ENCODE data around the gene GSG1L2.

DNA sequence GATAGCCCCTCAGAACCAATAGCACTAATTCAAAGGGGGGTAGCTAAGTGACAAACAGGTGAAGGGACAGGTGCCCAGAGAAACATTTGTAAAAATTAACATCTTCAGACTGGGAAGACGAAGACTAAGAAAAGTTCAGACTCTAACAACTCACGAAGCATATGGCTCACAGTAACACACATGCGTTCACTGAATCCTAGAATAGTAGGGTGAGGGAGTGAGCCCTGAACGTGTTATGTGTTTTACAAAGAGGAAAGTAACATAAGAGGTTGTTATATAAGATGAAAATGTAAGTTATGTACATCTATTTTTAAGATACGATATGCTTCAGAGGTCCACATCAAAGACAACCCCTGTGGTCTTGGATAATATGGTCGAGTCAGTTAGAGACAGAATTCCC, 15.2 kb downstream of the GSG1L2 start:
- TF ChIP-seq, protein P1, sequence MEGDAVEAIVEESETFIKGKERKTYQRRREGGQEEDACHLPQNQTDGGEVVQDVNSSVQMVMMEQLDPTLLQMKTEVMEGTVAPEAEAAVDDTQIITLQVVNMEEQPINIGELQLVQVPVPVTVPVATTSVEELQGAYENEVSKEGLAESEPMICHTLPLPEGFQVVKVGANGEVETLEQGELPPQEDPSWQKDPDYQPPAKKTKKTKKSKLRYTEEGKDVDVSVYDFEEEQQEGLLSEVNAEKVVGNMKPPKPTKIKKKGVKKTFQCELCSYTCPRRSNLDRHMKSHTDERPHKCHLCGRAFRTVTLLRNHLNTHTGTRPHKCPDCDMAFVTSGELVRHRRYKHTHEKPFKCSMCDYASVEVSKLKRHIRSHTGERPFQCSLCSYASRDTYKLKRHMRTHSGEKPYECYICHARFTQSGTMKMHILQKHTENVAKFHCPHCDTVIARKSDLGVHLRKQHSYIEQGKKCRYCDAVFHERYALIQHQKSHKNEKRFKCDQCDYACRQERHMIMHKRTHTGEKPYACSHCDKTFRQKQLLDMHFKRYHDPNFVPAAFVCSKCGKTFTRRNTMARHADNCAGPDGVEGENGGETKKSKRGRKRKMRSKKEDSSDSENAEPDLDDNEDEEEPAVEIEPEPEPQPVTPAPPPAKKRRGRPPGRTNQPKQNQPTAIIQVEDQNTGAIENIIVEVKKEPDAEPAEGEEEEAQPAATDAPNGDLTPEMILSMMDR (IDR thresholded peaks at IDR 0.05; ENCODE audit: low read depth, low read length) = no peak
- TF ChIP-seq EZH2phosphoT487 (IDR thresholded peaks at IDR 0.05; ENCODE audit: low read depth) = no peak

Measured in OCI-LY3 (cell line).